CD4-positive, alpha-beta T cell treated with Interleukin-6 at 100 ng/mL for 8 hours (primary cell): Measurements from ENCODE around the gene BUB3.
"Not testable (repeated sequence)": the region's sequence is repeated elsewhere in the genome, so short reads cannot be mapped to it uniquely, and the experiment has no call there.

Experiments
- DNase-seq: peaks from one replicate; pipeline ENCODE4 v3.0.0-alpha.2; 2020; ENCODE audit warnings: mixed read lengths, low spot score

BUB3 gene

DNA sequence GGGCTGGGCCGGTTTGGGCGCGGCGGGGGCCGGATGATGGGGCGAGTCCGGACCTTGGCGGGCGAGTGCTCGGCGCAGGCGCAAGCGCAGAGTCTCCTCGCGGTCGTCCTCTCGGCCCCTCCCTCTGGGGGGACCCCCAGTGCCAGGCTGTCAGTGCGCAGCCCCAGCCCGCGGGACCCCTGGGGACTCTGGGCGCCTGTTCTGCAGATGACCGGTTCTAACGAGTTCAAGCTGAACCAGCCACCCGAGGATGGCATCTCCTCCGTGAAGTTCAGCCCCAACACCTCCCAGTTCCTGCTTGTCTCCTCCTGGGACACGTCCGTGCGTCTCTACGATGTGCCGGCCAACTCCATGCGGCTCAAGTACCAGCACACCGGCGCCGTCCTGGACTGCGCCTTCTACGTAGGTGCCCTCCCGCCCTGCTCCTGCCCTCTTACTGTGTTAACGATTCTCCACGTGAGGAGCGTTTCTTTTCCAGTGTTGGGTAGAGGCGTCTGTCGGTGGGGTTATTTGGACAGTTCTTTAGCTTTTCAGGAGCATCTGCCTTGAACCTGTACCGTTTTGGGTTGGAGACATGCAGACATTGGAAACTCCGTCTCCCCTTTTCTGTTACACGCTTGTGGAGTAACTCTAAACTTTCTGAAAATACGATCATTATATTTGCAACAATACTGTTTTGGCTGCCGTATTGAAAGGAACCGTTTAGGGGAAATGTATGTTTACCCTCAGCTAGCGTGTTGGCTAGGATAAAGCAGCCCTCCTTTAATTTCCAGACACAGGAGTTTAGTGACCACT is 706 bp downstream of the BUB3 start:
- DNase-seq: no peak

DNA sequence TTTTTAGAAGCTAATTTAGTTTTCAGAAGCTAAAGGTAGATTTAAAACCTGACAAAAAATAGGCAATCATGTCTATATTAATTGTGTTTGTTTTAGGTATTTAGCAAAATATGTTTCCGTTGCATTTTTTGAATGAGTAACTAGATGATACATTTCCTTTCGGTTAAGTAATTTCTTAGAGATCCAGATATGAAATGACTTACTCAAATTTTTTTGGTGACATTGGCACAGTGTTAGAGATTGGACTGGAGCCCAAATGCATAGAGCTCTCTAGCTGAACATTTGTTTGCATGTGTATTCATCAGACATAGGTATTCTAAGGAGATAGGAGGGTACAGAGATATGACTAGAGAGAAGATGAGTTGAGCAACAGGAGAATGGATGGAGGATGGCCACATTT is 1.9 kb downstream of the BUB3 start:
- no peak for DNase-seq

DNA sequence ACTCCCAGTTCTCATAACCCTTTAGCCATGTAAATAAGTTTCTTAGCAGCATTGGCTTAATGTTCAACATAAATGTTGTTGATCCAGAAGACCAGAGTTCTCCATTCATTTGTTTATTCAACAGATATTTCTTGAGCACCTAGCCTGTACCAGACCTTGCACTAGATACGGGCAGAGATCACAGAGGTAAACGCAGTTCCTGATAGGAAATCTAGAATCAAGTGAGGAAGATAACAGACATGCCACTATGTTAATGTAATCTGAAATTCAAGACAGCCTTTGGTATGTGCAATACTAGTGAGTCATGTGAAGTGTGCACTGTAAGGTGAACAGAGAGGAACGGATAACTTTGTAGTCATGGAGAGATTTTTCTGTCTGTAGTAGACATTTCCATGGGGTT is 3.0 kb downstream of the BUB3 start:
- no peak for DNase-seq

DNA sequence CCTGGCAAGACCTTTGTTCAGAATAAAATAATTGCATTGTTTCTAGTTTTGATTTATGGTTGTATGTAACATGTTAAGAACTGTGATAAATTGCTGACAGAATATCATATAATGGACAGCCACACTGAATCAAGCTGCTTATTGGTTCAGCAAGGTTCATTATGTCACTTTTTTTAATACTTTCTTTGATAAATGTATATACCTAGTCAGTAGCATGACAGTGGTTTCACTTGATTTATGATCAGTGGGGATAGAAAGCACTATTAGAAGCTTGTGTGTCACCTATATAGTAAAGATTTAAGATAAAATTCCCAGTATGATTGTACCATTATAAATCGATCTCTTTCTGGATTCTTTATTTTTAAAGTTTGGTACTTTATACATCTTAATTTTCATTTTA is 4.5 kb downstream of the BUB3 start:
- DNase-seq: no peak

DNA sequence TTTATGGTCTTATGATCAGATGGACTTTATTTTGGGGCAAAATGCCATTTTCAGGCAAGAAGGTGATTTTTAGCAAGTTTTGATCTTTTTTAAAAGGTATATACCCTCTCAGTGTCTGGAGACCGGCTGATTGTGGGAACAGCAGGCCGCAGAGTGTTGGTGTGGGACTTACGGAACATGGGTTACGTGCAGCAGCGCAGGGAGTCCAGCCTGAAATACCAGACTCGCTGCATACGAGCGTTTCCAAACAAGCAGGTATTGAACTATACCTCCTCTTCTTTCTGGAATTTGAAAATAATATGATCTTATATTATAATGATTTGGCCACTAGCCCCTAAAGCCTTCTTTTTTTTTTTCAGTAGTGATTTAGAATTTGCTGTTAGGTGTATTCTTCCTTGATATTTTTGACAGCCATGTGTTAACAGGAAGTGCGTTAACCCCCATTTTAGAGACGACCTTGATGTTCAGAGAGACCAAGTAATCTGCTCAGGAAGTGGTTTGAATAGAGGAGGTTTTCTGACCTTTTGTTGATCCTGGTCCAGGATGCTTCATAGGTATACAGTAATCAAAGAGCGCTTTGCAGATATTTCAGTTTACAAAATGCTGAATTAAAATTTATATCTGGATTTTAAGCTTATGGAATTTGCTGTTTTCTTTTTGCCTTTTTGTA is 6.2 kb downstream of the BUB3 start:
- peak; percentile 68 for DNase-seq

DNA sequence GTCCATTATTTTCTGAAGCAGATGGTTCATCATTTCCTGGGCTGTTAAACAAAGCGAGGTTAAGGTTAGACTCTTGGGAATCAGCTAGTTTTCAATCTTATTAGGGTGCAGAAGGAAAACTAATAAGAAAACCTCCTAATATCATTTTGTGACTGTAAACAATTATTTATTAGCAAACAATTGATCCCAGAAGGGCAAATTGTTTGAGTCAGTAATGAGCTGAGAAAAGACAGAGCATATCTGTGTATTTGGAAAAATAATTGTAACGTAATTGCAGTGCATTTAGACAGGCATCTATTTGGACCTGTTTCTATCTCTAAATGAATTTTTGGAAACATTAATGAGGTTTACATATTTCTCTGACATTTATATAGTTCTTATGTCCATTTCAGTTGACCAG is 10.1 kb downstream of the BUB3 start:
- DNase-seq: no peak

DNA sequence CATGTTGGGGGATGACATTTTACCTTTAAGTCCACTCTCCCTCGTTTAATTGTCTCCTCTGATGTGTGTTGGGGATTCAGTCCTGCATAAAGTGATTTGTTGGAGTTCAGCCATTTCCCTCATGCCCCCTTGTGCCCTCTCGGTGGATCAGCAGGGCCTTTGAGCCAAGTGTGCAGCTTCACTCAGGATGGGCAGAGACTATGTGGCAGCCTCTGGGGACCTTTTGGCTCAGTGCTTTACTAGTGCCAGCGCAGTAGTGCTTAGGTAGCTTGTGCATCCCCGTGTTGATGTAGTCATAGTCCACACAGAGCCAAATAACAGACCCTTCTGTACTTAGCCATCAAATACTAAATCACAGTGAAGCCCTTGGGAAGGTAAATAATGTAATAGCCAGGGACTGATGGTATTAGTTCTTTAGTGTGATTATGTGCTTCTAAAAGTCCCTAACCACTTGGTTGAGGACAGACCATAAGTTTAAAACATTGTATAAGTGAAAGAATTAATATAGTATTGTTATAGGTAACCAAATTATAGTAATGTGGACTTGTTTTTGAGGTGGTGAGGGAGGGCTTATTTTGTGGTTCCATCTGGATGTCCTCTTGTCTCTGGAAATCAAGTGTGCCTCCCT is 11.4 kb downstream of the BUB3 start:
- DNase-seq: no peak

DNA sequence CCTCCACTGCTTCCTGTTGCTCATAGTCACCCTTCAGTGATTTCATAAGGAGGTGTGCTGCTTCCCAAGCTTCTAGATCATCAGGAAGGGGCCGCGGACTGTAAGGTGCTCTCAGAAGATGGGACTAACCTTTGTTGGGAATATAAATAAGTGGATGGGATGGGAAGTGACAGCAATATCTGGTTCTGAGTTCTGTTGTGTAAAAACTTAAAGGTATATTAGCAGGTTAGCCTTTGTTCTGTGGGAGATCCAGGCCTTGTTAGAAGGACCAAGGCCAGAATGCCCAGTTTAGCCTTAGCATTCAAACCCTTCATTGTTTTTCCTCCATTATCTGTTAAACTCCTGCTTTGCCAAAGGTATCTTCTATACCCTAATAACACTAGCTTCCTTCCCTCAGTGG is 12.4 kb downstream of the BUB3 start:
- DNase-seq: no peak

DNA sequence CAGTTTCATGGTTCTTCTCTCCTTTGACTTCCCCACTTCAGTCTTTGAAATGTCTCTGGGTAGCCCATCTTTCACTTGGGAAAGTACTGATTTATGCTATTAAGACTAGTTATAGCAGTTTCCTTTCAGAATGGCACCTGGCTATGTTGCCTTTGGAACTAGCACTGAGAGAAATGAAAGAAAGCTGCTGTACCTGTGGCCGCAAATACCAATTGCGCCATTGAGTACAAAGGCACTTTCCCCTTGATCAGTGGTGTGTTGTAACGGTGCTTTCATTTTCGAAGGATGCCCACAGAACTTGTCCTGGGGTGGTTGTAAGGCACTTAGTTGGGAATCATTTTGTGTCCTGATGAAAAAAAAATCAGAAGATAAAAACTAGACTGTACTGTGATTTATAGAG is 16.8 kb downstream of the BUB3 start:
- no peak for DNase-seq

DNA sequence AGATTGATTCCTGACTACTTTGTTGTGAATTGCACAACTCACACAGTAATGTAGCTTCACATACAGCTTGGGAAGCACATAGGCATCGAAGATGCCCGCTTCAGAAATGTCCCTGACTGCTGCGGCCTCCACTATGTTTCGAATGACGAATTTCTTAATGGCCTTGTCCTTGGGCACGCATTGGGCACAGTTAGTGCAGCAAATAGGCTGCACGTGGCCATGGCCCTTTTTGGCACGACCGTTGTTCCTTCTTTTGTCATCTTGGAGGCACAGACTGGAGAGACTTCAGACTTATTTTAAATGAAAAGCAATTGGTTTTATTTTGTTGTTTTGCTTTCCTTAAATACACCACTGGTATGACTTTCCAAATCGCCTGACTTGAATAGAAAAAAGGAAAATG is 17.4 kb downstream of the BUB3 start:
- DNase-seq: not testable (repeated sequence)

DNA sequence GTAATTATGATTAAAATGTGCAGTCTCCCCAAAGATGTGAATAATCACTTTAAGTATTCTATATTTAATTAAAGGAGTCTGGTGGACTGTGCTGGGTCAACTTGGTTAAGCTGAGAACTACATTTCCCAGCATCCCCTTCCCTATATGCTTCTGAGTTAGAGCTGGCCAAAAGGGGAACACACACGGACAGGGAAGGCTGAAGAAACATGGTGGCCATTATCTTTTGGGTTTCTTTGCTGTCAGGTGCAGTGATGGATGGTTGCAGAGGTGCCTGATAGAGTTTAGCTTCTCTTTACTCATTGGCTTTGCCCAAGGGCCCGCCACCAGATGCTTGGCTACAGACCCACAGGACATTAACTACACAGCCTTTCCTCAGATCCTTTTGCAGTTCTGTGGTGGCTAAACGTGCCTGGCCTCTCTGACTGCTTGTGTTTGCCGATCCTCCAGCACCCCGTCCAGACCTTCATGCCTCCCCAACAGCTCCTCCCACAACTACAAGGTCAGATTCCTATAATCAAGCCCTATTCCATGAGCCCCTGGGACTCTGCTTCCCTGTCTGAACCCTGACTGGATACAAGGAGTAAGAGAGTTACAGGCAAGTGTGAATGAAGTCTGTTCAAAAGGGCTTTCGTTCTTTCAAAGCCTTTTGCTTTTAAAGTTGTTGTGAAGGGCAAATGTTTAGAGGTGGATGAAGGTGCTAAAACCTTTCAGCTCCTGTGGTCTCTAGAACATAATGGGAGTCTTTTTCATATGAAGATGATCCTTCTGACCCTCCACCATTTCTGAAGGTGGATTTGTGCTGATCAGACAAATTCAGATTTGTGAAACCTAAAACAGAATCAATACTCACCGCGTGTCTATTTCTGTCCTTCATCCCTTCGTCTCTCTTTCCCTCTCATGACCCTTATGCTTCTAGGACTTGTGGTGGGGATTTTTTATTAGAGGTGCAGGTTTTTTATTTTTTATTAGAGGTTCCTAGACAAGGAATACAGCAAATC is 21.5 kb downstream of the BUB3 start:
- DNase-seq: no peak

DNA sequence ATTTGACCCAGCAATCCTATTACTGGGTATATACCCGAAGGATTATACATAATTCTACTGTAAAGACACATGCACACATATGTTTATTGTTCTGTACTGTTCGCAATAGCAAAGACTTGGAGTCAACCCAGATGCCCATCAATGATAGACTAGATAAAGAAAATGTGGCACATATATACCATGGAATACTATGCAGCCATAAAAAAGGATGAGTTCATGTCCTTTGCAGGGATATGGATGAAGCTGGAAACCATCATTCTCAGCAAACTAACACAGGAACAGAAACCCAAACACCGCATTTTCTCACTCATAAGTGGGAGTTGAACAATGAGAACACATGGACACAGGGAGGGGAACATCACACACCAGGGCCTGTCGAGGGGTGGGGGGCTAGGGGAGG is 24.2 kb downstream of the BUB3 start:
- DNase-seq: not testable (repeated sequence)

DNA sequence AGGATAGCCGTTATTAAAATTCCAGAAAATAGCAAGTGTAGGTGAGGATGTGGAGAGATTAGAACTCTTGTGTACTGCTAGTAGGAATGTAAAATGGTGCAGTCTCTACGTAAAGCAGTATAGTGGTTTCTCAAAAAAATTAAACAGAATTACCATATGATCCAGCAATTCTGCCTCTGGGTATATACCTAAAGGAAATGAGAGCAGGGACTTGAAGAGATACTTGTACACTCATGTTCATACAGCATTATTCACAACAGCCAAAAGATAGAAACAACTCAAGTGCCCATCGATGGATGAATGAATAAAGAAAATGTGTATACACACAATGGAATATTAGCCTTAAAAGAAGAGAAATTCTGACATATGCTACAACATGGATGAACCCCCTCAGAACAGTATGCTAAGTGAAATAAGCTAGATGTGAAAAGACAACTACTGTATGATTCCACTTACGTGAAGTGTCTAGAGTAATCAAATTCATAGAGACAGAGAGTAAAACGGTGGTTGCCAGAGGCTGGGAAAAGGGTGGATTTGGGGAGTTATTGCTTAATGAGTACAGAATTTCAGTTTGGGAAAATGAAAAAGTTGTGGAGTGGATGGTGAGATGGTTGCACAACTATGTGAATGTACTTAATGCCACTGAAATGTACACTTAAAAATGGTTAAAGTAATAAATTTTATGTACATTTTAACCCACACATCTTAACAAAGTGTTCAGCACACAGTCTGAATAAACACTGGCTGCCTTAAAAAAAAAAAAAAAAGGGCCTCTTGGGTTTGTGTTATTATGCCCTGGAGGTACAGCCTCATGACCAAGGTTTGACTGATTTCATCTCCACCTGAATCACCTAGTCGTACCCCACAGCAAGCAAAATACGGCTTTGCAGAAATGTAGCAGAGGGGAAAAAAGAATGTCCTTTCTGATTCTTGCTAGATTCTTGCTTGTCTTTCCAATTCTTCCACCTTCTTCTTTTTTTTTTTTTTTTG is 26.2 kb downstream of the BUB3 start:
- no peak for DNase-seq

DNA sequence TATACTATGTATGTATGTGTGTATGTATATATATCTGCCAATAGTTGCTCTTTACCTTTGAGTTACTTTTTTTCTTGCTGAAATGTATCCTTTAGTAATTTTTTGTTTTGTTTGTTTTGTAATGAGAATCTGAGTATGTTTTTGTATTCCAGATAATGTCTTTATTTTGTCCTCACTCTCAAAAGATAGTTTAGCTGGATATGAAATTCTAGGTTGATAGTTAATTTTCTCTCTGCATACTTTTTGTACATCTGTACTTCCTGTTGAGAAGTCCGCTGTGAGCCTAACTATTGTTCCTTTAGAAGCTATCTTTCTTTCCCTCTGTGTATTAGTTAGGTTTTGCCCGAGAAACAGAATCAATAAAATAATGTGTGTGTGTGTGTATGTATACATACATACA is 29.5 kb downstream of the BUB3 start:
- no peak for DNase-seq

DNA sequence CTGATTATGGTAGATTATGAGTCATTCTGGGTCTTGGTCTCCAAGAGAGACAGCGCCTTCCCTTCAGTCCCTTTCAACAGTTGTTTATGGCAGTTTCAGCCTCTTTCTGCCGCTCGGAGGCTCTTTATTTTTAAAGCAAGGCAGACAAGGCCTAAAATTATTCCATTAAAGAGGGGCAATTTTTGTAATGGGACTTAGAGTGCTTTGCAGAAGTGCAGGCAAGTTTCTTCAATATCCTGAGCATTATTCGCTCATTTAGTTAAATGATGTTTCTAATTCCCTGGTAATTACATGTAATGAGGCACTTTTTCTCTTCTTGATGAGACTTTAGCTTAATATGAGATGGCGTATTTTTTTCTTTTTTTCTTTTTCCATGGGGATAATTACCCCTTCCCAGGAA is 33.6 kb downstream of the BUB3 start:
- DNase-seq: no peak

DNA sequence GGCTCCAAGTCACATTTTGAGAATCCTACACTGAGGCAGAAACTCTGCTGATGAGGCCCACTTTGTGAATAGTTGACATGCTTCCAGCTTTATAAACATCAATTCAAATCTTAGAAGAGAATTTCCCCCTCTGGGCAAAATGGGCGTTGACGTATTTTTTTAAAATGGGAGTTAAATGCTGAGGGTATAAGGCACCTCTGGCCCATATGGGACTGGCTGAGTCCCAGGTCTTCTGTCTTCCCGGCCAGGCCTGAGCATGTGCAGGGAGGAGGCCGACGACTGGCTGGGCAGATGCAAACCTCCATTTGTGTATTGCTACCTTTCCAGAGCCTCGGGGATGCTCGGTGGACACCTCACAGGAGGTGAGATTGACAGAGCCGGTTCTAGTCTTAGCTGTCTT is 37.7 kb downstream of the BUB3 start:
- DNase-seq: no peak

DNA sequence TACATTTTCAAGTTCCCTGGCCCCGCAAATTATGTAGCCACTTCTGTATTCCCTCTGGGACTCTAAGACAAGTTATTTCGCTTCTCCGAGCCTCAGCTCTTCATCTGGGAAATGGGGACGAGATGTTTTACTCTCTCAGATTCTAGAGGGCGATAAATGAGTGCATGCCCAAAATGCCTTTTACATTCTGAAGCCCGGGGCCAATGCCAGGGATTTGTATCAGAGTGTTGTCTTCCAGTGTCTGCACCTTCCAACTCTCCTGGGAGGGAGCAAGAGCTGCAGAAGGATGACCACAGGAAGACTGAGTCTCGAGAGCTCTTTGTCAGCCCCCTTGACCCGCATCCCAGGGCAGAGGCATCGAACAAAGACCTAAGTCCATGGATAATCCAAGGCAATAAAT is 39.9 kb downstream of the BUB3 start:
- no peak for DNase-seq

DNA sequence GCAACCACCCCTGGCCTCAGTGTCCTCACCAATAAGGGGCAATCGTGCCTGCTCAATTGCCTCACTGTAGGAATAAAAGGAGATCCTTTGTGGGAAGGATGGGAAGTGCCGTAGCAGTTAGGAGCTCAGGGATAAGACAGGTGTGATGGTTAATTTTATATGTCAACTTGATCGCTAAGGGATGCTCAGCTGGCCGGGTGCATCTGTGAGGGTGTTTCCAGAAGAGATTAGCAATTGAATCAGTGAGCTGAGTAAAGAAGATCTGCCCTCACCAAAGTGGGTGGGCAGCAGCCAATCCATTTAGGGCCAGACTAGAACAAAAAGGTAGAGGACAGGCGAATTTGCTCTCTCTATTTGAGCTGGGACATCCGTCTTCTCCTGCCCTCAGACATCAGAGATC is 46.3 kb downstream of the BUB3 start:
- no peak for DNase-seq

DNA sequence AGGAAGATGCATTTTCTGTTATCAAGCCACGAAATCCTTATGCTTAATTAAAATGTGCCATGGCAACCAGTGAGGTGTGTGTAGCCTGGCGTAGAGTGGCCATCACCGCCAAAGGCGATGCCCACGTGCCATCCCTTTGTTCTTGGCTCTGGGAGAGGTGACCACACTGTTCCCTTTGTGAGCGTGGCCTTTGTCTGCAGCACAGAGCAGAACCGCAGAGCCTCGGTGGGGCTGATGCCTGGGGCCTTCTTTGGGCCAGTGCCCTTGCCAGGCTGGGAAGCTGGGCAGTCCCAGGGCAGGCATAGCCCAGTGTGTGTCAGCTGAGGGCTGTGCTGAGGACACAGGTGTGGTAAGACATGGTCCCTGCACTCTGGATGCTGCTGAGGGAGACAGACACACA is 48.3 kb downstream of the BUB3 start:
- no peak for DNase-seq

DNA sequence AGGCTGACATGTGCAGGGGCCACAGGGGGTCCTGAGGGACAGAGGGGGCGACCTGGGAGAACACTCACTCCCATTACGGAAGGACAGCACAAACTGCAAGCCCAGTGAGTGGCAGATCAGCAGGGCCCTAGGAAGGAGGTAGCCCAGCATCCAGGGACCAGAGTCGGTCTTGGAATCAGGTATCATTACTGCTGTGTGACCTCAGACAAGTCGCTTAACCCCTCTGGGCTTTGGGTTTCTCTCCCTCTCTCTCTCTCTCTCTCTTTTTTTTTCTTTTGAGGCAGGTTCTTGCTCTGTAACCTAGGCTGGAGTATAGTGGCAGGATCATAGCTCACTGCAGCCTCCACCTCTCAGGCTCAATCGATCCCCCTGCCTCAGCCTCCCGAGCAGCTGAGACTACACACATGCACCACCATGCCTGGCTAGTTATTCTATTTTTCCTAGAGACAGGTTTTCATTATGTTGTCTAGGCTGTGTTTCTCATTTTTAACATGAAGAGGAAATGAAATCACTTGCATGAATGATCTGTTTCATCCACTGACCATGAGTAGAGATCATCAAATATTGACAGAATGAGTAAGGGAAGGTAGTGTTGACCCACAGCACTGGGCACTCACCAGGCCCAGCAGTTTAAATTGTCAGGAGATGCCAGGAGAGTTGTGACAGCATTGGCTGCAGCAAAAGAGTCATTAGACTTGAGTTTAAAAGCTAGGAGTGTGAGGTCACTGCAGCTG is 49.4 kb downstream of the BUB3 start:
- DNase-seq: no peak
